Activated T-helper 2 cell treated with anti-CD3 and anti-CD28 coated beads, Interferon-gamma antibody, Interleukin-2, Interleukin-4, amounts not matched to agents 10 μg/mL and 5 μg/mL and 100 μg/mL, durations not matched to agents 14 hours and 24 hours and 36 hours (primary cell): ENCODE results near the gene PGGHG. TPM values are rescaled to one million over a fixed set of nuclear protein-coding genes. Genes with fewer than 3 reads are reported as not detected.

ENCODE experiments used
- DNase-seq: peaks from one replicate; pipeline ENCODE4 v3.0.0; 2021; ENCODE audit warnings: low spot score
- H3K27ac Mint-ChIP-seq: one replicate; pipeline ENCODE4 v1.8.0; 2021; ENCODE audit warnings: mixed read lengths
- H3K27me3 Mint-ChIP-seq: one replicate; pipeline ENCODE4 v1.8.0; 2021; ENCODE audit warnings: low read depth, mixed read lengths
- H3K36me3 Mint-ChIP-seq: one replicate; pipeline ENCODE4 v1.8.0; 2021; ENCODE audit warnings: low read depth, mixed read lengths
- H3K4me1 Mint-ChIP-seq: one replicate; pipeline ENCODE4 v1.8.0; 2021; ENCODE audit warnings: low read depth, mixed read lengths
- H3K4me3 Mint-ChIP-seq: one replicate; pipeline ENCODE4 v1.8.0; 2021; ENCODE audit warnings: low read depth, mild to moderate bottlenecking, moderate library complexity, mixed read lengths
- H3K9me3 Mint-ChIP-seq: one replicate; pipeline ENCODE4 v1.8.0; 2021; ENCODE audit warnings: mixed read lengths
- intact Hi-C: fragments of 100-400 bp; cut with micrococcal nuclease; formaldehyde crosslinking; loops from one replicate; pipeline ENCODE4 v1.15.1; 2023
- total RNA-seq: library from RNA; stranded (reverse); gene quantifications from 2 replicates; pipeline ENCODE4 v1.2.3, GENCODE V29; 2022

PGGHG gene
- 62.0 and 62.8 TPM in 2 replicates for total RNA-seq

- Mint-ChIP-seq H3K4me1 (peaks cover 19% of the 10 kb centered on the region), H3K9me3 (no peaks in the 10 kb centered on the region), H3K27me3 (peaks cover 17% of the 10 kb centered on the region), H3K4me3 (peak within 1 kb of the TSS; percentile 93), H3K27ac (peak within 1 kb of the TSS; percentile 93), H3K36me3 (peaks cover 8% of the 10 kb centered on the region)
- intact Hi-C loops, result no loop called here
- peak; percentile 55 for DNase-seq
Observed at GRCh38 chr11:288478-289397, at the start of gene PGGHG. Gene PGGHG (plus strand): TSS chr11:289126. CDS start chr11:289817, 691 bp downstream.

GRCh38 chr11:240315-240714 lies 48.6 kb upstream of the PGGHG start:
- Mint-ChIP-seq H3K4me3 (peak overlapping the region; percentile 15), H3K36me3 (peaks cover 66% of the 10 kb centered on the region), H3K27ac (peak overlapping the region; percentile 50), H3K9me3 (no peaks in the 10 kb centered on the region), H3K27me3 (no peaks in the 10 kb centered on the region), H3K4me1 (peaks cover 59% of the 10 kb centered on the region)
- intact Hi-C loops, result no loop called here
- DNase-seq, result no peak

GRCh38 chr11:241634-242033 lies 47.3 kb upstream of the PGGHG start:
- no peak overlapping the region for H3K4me3 Mint-ChIP-seq
- intact Hi-C loops, result no loop called here
- H3K4me1 Mint-ChIP-seq, result peaks cover 52% of the 10 kb centered on the region
- H3K27ac Mint-ChIP-seq, result peak overlapping the region; percentile 59
- H3K9me3 Mint-ChIP-seq, result no peaks in the 10 kb centered on the region
- H3K27me3 Mint-ChIP-seq, result no peaks in the 10 kb centered on the region
- H3K36me3 Mint-ChIP-seq, result peaks cover 79% of the 10 kb centered on the region
- no peak for DNase-seq

GRCh38 chr11:244376-244775 lies 44.5 kb upstream of the PGGHG start:
- Mint-ChIP-seq H3K4me3 (no peak overlapping the region), H3K9me3 (no peaks in the 10 kb centered on the region), H3K4me1 (peaks cover 41% of the 10 kb centered on the region), H3K27ac (peak overlapping the region; percentile 67), H3K27me3 (no peaks in the 10 kb centered on the region), H3K36me3 (peaks cover 90% of the 10 kb centered on the region)
- no peak for DNase-seq
- intact Hi-C loops, result no loop called here

GRCh38 chr11:249062-249461 lies 39.9 kb upstream of the PGGHG start:
- Mint-ChIP-seq H3K4me3 (no peak overlapping the region), H3K9me3 (no peaks in the 10 kb centered on the region), H3K27ac (peak overlapping the region; percentile 72), H3K4me1 (peaks cover 19% of the 10 kb centered on the region), H3K27me3 (no peaks in the 10 kb centered on the region), H3K36me3 (peaks cover 87% of the 10 kb centered on the region)
- no peak for DNase-seq
- intact Hi-C loops, result no loop called here

GRCh38 chr11:250274-250673 lies 38.7 kb upstream of the PGGHG start:
- Mint-ChIP-seq H3K27me3 (no peaks in the 10 kb centered on the region), H3K27ac (no peak overlapping the region), H3K36me3 (peaks cover 77% of the 10 kb centered on the region), H3K9me3 (no peaks in the 10 kb centered on the region), H3K4me3 (no peak overlapping the region), H3K4me1 (peaks cover 15% of the 10 kb centered on the region)
- no peak for DNase-seq
- intact Hi-C loops, result no loop called here

- peaks cover 71% of the 10 kb centered on the region for H3K36me3 Mint-ChIP-seq
- H3K4me3 Mint-ChIP-seq, result no peak overlapping the region
- H3K27me3 Mint-ChIP-seq, result no peaks in the 10 kb centered on the region
- H3K4me1 Mint-ChIP-seq, result peaks cover 13% of the 10 kb centered on the region
- intact Hi-C loops, result no loop called here
- peak; percentile 70 for DNase-seq
- no peak overlapping the region for H3K27ac Mint-ChIP-seq
- no peaks in the 10 kb centered on the region for H3K9me3 Mint-ChIP-seq
Observed at GRCh38 chr11:250740-251299, 38.1 kb upstream of the PGGHG start.

- Mint-ChIP-seq H3K4me1 (peaks cover 13% of the 10 kb centered on the region), H3K4me3 (no peak overlapping the region), H3K27ac (no peak overlapping the region), H3K27me3 (no peaks in the 10 kb centered on the region), H3K36me3 (peaks cover 64% of the 10 kb centered on the region), H3K9me3 (no peaks in the 10 kb centered on the region)
- DNase-seq, result no peak
- intact Hi-C loops, result no loop called here
Observed at GRCh38 chr11:251550-251949, 37.4 kb upstream of the PGGHG start.

GRCh38 chr11:252666-253065 lies 36.3 kb upstream of the PGGHG start:
- Mint-ChIP-seq H3K4me1 (peaks cover 13% of the 10 kb centered on the region), H3K9me3 (no peaks in the 10 kb centered on the region), H3K27me3 (no peaks in the 10 kb centered on the region), H3K27ac (peak overlapping the region; percentile 14), H3K36me3 (peaks cover 53% of the 10 kb centered on the region), H3K4me3 (no peak overlapping the region)
- DNase-seq, result no peak
- intact Hi-C loops, result no loop called here

- no peak overlapping the region for H3K4me3 Mint-ChIP-seq
- no peaks in the 10 kb centered on the region for H3K9me3 Mint-ChIP-seq
- H3K27me3 Mint-ChIP-seq, result peaks cover 4% of the 10 kb centered on the region
- peaks cover 46% of the 10 kb centered on the region for H3K36me3 Mint-ChIP-seq
- intact Hi-C loops, result no loop called here
- DNase-seq, result no peak
- peaks cover 13% of the 10 kb centered on the region for H3K4me1 Mint-ChIP-seq
- H3K27ac Mint-ChIP-seq, result no peak overlapping the region
Observed at GRCh38 chr11:253160-253885, 35.6 kb upstream of the PGGHG start.

GRCh38 chr11:253886-254270 lies 35.0 kb upstream of the PGGHG start:
- Mint-ChIP-seq H3K9me3 (no peaks in the 10 kb centered on the region), H3K36me3 (peaks cover 41% of the 10 kb centered on the region), H3K4me1 (peaks cover 12% of the 10 kb centered on the region), H3K27ac (no peak overlapping the region), H3K4me3 (no peak overlapping the region), H3K27me3 (peaks cover 4% of the 10 kb centered on the region)
- DNase-seq, result no peak
- intact Hi-C loops, result no loop called here

GRCh38 chr11:255176-255575 lies 33.8 kb upstream of the PGGHG start:
- peaks cover 8% of the 10 kb centered on the region for H3K4me1 Mint-ChIP-seq
- peaks cover 7% of the 10 kb centered on the region for H3K27me3 Mint-ChIP-seq
- H3K27ac Mint-ChIP-seq, result no peak overlapping the region
- H3K4me3 Mint-ChIP-seq, result no peak overlapping the region
- peaks cover 35% of the 10 kb centered on the region for H3K36me3 Mint-ChIP-seq
- no peaks in the 10 kb centered on the region for H3K9me3 Mint-ChIP-seq
- DNase-seq, result no peak
- intact Hi-C loops, result no loop called here

GRCh38 chr11:255816-256215 lies 33.1 kb upstream of the PGGHG start:
- H3K9me3 Mint-ChIP-seq, result no peaks in the 10 kb centered on the region
- peaks cover 3% of the 10 kb centered on the region for H3K4me1 Mint-ChIP-seq
- H3K27me3 Mint-ChIP-seq, result peaks cover 7% of the 10 kb centered on the region
- no peak overlapping the region for H3K27ac Mint-ChIP-seq
- DNase-seq, result no peak
- peaks cover 29% of the 10 kb centered on the region for H3K36me3 Mint-ChIP-seq
- intact Hi-C loops, result no loop called here
- no peak overlapping the region for H3K4me3 Mint-ChIP-seq
